Raji (cell line): ENCODE data around the gene SETD1A.

ENCODE experiments used
- POLR2A ChIP-seq: IDR thresholded peaks from 2 replicates; pipeline ENCODE4 v1.6.1; 2011; ENCODE audit warnings: low read depth, low read length, control low read depth; ENCODE audit not compliant: insufficient read depth

The SETD1A gene

GRCh38 chr16:30958175-30959079 lies 873 bp downstream of the SETD1A start:
- TF ChIP-seq POLR2A, result no peak

DNA sequence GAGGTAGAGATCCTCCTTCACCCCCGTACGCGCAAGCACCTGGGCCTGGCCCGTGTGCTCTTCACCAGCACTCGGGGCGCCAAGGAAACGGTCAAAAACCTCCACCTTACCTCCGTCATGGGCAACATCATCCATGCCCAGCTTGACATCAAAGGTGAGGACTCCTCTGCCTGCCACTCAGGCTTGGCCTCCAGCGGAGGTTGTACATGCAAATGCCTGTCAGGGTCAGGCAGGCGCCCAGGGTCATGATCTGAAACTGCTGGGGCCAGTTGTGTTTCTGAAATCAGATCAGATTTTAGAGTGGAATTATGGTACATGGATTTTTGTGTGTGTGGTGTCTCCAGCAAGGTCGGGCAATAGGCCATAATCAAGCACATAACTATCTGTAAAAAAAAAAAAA lies 3.8 kb downstream of the SETD1A start:
- no peak for TF ChIP-seq POLR2A

DNA sequence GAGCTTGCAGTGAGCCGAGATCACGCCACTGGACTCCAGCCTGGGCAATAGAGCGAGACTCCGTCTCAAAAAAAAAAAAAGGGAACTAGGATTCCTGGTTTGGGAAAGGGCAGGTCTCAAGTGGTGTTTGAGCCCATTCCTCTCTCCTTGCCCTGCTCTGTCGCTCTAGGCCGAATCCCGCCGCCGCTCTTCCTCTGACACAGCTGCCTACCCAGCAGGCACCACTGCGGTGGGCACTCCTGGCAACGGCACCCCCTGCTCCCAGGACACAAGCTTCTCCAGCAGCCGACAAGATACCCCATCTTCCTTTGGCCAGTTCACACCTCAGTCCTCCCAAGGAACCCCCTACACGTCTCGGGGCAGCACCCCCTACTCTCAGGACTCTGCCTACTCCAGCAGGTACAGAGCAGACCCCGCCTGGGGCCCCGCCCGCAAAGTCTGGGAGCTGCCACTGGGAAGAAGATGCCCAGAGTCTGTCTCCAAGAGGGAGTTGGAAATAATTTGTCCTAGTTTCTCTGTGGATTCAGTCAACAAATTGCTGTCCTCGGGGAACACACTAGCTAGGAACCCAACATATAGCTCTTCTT lies 6.5 kb downstream of the SETD1A start:
- TF ChIP-seq POLR2A, result no peak

- no peak for TF ChIP-seq POLR2A
These were observed 7.1 kb downstream of the SETD1A start for GRCh38 chr16:30964574-30965226.

DNA sequence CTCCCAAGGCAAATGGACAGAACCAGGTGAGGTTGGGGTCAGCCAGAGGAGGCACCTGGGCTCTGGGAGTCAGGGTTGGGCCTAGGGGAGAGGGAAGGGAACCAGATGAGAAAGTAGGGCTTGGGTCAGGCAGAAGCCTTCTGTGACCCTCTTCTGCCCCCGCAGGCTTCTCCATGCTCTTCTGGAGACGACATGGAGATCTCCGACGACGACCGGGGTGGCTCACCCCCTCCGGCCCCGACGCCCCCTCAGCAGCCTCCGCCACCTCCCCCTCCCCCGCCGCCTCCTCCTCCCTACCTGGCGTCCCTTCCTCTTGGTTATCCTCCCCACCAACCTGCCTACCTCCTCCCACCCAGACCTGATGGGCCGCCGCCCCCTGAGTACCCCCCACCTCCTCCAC lies 7.9 kb downstream of the SETD1A start:
- no peak for TF ChIP-seq POLR2A

DNA sequence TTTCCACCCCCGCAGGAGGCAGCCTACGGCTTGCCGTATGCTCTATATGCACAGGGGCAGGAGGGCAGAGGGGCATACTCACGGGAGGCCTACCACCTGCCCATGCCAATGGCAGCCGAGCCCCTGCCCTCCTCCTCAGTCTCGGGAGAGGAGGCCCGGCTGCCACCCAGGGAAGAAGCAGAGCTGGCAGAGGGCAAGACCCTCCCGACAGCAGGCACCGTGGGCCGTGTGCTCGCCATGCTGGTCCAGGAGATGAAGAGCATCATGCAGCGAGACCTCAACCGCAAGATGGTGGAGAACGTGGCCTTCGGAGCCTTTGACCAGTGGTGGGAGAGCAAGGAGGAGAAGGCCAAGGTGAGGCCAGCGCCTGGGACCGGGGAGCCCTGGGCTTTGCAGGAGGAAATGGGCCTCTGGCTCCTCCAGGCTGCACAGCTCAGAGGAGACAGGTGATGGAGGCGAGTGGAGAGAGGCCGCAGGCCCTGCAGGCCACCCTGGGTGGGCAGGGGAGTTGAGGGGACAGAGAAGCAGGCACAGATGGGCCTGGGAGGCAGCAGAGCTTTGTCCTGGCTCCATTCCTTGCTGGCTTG lies 8.6 kb downstream of the SETD1A start:
- no peak for TF ChIP-seq POLR2A

DNA sequence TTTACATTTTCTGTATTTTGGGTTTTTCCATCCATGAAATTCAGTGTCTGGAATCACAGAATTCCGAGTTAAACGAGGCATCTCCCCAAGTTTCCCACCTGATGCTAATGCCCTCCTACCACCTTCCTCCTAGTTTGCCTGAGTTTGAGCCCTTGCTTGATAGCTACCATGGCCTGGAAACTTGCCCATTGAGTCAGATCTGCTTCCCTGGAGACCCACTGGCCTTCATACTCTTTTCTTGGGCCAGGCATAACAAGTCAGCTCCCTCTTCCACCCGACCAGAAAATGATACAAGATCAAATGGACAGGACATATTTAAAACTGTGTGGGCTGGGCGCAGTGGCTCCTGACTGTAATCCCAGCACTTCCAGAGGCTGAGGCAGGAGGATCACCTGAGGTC lies 10.2 kb downstream of the SETD1A start:
- TF ChIP-seq POLR2A, result no peak

GRCh38 chr16:30969246-30969842 lies 11.8 kb downstream of the SETD1A start:
- TF ChIP-seq POLR2A, result no peak

GRCh38 chr16:30971298-30971697 lies 13.7 kb downstream of the SETD1A start:
- TF ChIP-seq POLR2A, result no peak

- TF ChIP-seq POLR2A, result no peak
These were observed 15.3 kb downstream of the SETD1A start for GRCh38 chr16:30972872-30973271.

DNA sequence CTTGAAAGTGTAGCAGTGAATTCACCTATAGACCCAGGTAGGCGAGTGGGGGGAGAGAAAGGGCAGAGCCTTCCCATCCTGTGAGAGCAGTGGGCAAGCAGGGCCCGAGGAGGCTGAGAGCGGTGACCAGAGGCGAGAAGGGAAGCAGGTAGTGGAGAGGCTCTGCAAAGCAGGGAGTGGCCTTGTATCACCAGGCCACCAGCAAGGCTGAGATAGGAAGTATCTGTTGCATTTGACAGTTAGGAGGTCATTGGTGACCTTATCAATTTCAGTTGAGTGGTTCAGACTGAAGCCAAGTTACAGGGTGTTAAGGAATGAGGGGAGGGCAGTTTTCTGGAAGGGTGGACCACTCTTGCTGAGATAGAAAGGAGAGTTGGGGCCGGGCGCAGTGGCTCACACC lies 16.8 kb downstream of the SETD1A start:
- no peak for TF ChIP-seq POLR2A

DNA sequence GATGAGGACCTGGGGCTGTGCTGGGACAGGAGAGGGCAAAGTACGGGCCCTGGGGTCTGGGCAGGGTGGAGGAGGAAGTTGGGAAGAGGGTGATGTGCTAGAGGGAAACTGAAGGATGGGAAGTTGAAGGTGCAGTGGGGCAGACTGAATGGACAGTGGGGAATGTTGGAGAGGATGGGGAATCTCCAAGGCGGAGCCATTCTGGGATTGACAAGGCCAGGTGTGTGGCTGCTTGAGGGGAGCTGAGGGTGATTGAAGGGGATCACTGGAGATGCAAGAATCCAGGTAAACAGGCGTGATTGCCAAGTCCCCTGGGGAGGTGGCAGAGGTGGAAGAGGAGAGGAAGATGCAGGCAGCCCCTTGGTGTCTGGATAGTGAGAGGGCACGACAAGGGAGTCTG lies 18.9 kb downstream of the SETD1A start:
- TF ChIP-seq POLR2A, result no peak

GRCh38 chr16:30977502-30977901 lies 19.9 kb downstream of the SETD1A start:
- no peak for TF ChIP-seq POLR2A

GRCh38 chr16:30979170-30980022 lies 21.8 kb downstream of the SETD1A start:
- no peak for TF ChIP-seq POLR2A
